SIG-M5 (cell line): ENCODE data around the gene PRKCE.

Experiments used
- DNase-seq: peaks from one replicate; lab custom pipeline; 2025; lab: John Stamatoyannopoulos, UW

Gene PRKCE

DNA sequence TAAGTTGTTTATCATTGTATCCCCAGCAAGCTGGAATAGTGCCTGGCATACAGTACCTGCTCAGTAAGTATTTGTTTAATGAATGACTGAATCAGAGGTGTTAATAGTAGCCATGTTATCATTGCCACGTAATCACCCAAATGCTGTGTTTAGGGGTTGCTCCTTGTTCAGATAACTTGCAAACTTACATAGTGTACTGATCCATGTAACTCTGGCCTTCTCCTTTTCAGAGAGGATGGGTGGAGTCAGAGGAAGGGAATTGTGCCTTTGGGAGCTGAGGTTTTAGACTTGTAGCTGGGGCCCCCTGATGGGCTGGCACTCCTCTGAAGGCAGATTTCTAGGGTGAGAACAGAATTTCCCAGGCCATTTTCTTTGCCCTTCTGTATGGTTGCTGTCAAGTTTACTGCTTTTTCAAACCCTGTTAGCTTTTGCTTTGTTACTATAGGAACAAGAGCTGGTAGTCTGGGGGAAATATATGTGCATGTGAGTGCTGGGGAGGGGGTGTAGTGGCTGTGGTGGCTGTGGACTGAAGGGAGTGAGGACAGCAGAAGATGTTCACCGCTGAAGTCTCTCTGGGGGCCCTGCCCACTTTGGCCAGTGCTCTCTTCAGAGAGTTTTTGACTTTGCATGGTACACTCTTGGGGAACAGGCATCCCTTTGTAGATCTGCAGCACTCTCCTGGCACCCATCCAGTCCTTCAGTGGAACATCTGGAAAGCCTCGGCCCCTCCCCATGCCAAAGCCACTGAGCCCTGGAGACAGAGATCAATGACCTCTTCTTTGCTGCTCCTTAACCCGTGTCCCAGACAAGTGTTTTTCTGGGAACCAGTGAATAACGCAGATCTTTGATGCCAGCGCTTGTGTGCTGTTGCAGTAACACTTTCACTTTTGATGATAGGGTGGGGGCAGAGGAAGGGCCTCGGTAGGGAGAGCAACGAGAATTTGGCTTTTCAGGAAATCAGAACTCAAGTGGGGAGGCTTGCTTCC, 209.0 kb downstream of the PRKCE start:
- no peak for DNase-seq

DNA sequence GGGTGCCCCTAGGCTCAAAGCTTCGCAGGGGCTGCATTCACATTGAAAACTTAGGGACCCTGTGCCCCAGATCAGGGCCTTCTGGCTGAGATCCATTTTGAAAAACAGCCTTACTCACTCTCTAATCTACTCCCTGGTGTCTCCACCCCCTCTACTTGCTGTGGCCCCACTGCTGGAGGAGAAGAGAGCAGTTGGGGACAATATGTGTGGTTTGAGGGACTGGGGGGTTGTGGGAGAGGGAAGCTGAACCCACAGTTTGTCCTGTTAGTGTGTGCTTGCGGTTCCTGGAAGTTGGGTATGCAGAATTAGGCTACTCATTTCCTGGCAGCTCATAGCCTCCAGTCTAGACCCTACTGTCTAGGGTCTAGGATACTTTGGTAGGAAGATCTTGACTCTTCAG, 211.4 kb downstream of the PRKCE start:
- no peak for DNase-seq

DNA sequence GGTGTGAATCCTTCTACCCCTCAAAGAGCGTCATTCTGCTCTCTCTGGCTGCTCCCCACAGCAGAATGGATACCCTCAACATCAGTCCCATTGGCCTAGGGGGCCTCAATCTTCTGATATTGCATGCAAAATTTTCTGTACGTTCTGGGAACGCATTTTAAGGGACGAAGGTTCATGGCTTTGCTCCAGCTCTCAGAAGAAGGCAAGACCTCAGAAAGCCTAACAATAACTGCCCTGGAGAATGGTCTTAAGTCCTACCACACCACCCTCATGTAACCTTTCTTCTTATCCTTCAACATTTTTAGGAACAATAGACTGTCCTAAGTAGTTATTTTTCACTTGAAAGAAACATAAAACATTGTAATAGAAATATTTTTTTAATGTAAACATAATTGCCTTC, 212.6 kb downstream of the PRKCE start:
- no peak for DNase-seq

DNA sequence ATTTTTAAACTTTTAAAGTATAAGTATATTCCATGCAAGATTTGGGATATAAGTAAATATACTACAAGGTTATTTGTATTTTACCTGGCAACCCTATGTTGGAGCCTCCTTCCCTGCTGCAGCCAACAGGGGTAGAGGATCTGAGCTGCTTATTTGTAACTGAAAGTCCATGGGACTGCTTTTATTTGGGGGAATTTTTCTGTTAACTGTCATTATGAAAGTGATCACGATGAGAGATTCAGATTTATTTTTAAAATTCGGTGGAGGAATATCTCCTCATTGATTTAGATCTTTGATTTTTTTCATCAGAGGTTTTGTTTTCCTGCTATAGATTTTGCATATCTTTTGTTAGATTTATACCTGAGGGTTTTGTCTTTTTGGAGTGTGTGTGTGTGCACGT, 215.9 kb downstream of the PRKCE start:
- no peak for DNase-seq

DNA sequence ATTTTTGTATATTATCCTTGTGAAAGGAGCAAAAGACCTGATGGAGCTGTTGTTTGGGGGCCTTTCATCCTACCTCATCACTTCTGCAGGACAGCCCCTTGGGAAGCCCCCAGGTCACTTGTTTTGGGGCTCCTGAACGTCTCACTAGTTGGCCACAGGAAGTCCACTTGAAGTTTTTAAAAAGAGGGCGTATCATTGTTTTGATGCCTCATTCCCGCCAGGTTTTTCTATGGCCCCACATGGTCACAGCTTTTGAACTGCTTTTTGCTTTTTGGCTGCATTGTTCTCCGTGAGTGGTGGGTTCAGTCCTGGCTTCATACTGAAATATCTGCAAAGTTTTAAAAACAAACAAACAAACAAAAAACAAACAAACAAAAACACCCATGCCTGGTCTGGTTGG, 216.3 kb downstream of the PRKCE start:
- no peak for DNase-seq

DNA sequence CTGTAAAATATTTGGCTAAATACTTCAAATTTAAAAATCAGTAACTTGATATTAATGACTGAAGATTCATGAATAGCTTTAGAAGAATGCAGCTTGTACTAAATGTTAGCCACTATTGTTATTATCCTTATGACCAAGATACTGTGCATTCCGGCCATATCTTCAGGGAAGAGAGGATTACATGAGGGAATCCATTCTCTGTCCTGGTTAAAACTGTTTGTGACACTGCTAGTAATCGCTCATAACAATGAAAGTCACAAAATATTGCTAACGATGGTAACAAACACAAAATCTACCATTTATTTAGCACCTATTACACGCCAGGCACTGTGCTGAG, 217.7 kb downstream of the PRKCE start:
- no peak for DNase-seq

DNA sequence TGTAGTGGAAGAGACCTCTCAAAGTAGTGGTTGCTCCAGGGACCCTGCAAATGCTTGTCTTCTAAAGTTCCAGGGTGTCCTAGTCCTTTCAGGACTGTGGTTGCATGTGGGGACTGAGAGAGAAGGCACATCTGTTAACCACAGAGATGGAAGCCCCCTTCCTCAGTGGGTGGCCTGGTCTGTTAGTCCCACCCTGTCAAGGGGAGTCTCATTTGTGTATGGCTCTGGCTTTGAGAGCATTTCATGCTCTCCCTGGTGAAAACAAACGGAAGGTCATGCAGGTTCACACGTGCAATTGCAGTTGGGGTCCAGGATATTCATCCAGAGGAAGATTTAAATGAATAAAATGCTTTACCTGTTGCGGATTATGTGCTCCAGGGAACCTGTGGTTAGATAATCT, 219.6 kb downstream of the PRKCE start:
- no peak for DNase-seq

DNA sequence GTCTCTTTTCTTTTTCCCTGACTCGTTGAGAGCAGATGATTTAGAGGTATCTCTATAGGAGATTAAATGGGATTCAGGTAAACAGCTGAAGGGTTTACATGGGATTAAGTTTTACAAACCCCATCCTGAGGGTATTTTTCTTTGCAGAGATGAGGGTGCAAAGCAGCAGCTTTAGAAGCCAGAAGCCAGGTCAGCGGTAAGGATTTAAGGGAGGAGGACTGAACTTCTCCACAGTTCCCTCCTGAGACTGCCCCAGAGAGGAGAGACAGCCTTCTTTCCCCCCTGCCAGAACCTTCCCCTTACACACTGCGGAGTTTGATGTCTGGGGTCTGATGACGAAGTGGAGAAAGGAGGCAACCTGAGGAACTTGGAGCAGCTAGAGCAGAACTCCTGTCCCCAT, 220.1 kb downstream of the PRKCE start:
- no peak for DNase-seq

DNA sequence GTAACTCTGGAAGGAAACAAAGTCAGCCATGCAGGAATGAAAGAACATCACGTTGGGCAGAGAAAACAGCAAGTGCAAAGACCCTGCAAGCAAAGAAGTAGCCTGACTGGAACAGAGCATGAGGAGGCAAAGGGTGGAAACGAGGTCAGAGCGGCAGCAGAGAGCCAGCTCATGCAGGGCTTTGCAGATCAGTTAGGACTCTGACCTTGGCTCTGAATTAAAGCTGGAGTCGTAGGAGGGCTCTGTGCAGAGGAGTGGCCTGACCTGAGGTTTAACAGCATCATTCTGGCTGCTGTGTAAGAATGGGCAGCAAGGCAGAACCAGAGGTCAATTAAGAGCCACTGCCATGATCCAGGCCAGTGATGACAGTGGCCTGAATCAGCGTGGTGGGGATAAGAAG, 220.7 kb downstream of the PRKCE start:
- DNase-seq: no peak

DNA sequence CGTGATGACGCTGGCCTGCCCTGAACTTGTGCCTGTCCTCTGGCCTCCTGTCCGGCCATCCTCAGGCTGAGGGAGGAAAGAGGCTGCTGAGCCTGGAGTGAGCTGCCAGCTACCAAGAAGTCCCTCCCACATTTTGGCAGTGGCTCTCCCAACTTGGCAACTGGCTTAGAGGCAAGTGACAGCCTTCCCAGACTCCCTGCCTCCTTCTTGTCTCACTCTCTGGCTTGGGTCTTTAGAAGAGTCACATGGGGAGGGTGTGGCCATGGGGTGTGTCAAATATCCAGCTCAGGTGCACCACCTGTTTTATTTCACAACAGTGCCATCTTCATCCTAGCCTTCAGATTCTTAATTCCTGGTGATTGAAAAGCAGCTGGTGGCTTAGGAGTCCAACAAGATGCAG, 222.9 kb downstream of the PRKCE start:
- no peak for DNase-seq

DNA sequence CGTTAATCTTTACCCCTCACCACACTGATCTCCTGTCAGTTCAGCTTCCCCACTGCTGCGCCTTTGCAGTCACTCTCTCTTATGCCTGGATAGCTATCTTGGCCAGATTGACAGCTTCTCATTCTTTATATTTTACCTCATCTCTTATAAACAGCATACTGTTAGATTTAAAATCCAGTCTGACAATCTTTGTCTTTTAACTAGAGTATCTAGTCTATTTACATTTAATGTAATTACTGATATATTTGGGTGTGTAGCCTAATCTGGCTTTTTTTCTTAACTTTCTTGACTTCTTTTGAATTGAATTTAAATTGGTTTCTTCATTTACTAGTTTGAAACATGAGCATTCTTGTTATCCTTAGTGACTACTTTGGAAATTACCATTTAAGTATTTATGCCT, 225.1 kb downstream of the PRKCE start:
- no peak for DNase-seq

DNA sequence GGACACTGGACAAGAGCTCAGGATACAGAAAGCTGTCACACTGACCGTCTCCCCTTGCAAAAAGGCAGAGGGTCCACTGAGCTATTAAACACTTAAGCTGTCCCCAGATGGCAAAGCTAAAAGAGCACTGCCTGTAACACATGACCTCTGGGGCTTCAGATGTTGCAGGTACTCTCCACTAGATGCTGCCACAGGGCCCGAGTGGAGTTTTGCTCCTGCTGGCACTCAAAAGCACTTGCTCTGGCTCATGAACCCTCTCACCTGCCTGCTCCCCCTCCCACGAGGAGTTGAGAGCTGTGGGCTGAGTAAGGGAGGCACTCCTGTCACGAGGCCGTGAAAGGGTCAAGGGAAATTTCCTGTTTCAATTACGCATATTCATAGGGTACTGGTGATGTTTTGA, 227.9 kb downstream of the PRKCE start:
- DNase-seq: no peak

DNA sequence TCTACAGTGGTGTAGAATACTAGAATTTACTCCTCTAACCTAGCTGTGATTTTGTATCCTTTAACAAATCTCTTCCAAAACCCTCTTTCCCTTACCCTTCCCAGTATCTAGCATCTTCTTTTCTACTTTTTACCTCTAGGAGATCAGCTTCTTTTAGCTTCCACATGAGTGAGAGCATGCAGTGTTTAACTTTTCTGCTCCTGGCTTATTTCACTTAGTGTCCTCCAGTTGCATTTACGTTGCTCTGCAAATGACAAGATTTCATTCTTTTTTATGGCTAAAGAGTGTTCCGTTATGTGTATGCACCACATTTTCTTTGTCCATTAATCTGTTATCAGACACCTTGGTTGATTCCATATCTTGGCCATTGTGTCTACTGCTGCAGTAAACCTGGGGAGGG, 228.5 kb downstream of the PRKCE start:
- DNase-seq: no peak

DNA sequence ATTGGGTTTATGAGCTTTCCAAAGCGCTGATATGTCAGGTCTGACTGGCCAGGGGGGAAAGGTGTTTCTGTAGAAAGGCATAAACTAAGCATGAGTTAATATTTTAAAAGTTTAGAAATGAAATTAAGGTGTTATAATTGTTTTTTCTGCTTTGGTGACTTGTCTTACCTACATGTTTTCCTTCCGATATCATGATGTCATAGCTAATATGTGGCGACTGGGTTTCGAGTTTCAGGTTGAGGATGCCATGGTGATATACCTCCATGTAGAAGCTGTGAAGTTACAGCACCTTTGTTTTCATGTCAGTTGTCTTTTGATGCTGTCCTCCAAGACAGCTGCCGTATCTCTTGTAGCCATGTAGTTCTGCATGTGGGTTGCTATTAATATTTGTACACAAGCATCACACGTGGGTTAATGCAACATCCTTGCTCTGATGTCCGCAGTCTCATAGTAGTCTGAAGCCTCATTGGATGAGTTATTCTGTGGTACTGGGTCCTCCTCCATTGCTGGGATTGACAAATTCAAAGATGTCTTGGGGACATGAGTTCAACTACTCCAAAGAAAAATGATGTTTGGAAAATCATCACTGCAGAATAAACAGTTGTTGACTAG, 230.6 kb downstream of the PRKCE start:
- no peak for DNase-seq

DNA sequence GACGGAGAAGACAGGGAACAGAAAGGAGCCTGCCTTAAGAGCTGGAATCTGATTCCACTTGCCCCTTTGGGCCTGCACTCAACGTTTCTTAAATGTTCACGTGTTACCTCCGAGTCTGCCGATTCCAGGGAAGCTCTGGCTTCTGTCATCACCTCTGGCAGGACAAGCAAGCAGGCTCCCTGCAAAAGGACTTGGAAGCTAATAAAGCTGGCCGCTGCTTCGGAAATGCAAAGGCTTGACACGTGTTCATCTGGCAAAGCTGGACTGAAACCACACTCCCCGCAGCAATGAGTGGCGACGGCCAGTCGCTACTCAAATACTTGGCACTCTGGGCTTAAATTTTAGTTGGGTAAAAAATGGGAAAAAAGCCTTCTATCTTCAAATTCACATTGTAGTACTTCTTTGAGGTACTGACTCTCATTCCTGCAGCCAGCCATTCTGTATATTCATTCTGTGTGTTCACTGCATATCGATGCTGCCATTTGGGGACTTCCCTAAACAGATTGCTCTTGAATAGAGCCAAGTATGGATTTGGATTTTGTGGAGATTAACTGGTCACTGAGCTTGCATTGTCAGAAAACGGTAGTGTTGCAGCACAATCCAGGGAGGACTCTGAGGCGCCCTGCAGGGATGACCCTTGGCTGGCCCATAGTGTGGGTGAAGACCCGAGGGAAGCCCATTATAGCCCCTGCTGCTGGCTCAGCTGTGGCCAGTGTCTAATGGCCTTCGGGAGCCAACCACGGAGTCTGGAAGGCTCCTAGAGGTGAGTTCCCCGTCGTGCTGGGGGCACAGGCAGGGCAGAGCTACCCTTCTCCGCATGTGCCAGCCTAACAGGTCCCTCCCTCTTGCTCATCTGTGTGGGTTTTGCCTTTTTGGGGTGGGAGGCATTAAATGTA, 231.5 kb downstream of the PRKCE start:
- DNase-seq: no peak

DNA sequence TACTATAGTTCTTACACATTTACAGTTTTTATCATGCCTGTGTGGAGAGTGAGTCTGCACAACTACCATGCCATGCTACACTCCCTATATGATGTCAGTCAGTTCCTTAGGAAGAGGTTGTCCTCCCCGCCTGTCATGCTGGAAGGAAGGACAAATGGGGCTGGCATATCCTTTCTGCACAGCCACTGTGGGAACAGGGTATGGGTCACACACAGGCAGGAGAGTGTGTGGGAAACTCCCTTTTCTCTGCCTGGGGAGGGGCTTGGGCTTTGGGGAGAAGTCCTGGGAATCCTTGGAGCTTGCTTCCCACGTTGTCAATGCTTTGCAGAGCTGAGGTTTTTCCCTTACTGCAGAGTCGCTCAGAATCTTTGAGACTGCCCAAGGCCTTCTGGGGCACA, 232.1 kb downstream of the PRKCE start:
- DNase-seq: no peak

DNA sequence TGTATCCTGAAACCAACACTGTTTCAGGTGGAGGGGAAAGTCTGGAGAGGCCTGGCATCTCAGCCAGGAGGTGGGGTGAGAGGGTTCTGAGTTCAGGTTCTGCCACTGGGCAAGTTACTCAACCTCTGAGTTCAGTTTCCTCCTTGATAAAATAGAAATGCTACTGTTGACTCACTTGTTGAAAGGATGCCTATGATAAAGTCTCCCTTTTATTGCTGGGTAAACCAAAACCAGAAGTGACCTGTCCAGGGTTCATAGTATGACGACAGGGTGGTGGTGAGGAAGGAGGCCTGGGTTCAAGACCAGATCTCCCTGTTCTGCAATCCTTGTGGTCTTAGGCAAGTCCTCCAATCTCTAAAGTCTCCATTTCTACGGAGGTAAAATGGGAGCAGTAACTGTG, 232.7 kb downstream of the PRKCE start:
- DNase-seq: no peak

DNA sequence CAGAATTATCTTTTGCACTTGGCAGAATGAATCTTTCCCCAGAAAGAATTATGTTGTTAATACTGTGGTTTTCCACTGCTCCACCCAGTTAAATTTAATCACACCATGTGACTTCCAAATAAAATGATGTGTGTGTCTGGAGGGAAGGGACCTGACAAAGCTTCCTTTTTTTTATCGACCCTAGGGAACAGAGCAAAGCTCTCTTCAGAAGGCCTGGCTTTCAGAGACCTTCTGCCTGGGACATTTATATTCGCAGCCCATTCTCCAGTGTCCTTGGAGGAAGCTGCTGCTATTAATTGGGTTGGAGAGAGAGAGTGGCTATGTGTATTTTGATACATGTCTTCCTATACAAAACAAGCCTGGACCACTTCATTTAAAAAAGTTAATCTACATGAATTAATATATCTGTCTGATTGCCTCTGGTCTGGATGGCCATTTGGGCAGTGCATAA, 233.7 kb downstream of the PRKCE start:
- DNase-seq: no peak

DNA sequence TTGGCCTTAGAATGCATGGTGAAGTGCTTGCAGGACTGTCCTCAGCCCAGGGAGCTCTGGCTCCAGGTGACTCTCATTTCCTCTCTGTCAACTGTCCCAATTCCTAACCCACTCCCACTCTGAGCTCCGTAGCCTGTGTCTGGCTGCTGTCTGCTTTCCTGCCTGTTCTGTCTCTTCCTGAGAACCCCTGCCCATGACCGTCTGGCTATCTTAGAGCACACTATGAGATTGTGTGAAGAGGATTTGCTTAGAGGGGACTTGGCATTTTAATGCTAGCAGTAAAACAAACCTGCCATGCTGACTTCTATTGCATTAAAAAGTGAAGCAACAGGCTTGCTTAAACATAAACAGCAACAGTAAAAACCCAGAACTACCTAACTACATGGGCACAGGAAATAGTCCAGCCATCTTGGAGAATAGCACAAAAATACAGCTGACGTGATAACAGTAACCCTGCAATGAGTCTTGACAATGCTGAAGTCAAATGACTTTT, 234.7 kb downstream of the PRKCE start:
- no peak for DNase-seq

DNA sequence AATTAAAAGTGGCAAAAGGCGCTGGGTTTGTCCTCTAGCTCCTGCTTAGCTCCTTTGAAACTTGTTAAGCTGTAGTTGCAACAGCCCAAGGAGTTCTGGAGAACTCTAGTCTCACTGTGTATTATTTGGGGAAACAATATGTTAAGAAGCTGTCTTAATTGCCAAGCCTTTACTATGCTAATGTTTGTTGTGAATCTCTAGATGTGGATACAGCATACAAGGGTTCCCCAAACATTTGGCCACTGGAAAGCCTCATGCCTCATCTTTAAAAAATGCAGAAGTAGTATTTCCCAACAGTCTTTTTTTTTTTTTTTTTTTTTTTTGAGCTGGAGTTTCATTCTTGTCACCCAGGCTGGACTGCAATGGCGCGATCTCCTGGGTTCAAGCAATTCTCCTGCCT, 236.7 kb downstream of the PRKCE start:
- DNase-seq: no peak

DNA sequence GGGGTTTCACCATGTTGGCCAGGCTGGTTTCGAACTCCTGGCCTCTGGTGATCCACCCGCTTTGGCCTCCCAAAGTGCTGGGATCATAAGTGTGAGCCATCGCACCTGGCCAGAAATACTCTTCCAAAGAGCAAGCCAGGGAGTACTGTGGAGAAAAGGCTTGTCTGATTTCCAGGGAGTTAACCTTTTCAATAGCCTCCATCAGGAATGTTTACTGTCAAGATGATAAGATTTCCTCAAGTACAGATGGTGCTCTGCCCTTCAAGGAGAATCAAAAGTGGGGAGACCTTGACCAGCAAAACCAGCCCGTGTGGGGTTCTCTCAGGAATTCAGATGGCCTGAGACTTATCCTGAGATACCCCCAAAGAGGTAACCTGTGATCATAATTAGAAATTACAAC, 237.2 kb downstream of the PRKCE start:
- DNase-seq: no peak

DNA sequence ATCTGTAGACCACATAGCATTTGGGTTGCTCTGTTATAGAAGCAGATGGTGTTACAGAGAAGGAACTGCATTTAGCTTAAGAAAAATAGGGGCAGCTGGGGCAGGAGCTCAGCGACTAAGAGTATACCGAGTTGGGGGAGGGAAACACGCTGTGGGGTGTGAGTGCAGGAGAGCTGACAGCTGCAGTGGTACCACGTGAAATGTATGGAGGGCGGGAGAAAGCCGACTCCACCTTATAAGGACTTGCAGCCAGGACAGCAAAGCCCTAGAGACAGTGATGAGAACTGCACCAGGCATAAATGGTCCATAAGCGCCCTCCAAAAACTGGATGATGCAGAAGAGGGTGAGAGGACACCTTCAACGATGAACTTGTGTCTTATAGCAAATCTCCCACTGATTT, 237.6 kb downstream of the PRKCE start:
- peak; percentile 3 for DNase-seq
